Measurements from ENCODE around the gene RNF38. TPM values are rescaled to one million over a fixed set of nuclear protein-coding genes. Genes with fewer than 3 reads are reported as not detected.

The RNF38 gene
- total RNA-seq, 2 experiments from 2014 or later = 9.0 to 25.5 TPM

GRCh38 chr9:36442710-36443109 is 42.6 kb upstream of the RNF38 start:
- Histone ChIP-seq H3K9me2 (ENCODE audit: insufficient read depth, low read length) (no peaks in the 10 kb centered on the region), H3K9me3 (ENCODE audit: low read length) (no peaks in the 10 kb centered on the region), H3K36me3 (ENCODE audit: insufficient read depth, low read length) (peaks cover 6% of the 10 kb centered on the region; the same call in 1 of the 2 replicates), H3K4me3 (ENCODE audit: low read depth, low read length, poor library complexity, severe bottlenecking) (no peak overlapping the region), H3K79me2 (ENCODE audit: insufficient read depth, low read depth, low read length) (0 out of 2 replicates have a peak, but pooled peaks cover 3% of the 10 kb centered on the region), H2AFZ (ENCODE audit: low read length) (no peak overlapping the region), H3K27ac (ENCODE audit: low read depth, low read length, poor library complexity, severe bottlenecking) (no peak overlapping the region), H3K4me1 (ENCODE audit: insufficient read depth, low read length, poor library complexity, severe bottlenecking) (no peaks in the 10 kb centered on the region), H4K20me1 (ENCODE audit: insufficient read depth, low read length) (0 out of 2 replicates have a peak, but pooled peaks cover 2% of the 10 kb centered on the region), H3K4me2 (ENCODE audit: low read length) (no peak overlapping the region)
- POLR2A ChIA-PET = interaction anchor here (0.6 kb wide), 1 partner anchor 211 kb away, joined by 11 read pairs; no protein-coding TSS in a partner anchor
- no peak for DNase-seq (ENCODE audit: low spot score)
- TF ChIP-seq CTCF (conservative IDR thresholded peaks at IDR 0.05; ENCODE audit: low read length) (no peak), EZH2phosphoT487 (IDR thresholded peaks at IDR 0.05; ENCODE audit: borderline replicate concordance, low read depth, low read length) (no peak)
- CTCF ChIA-PET (ENCODE audit: unreplicated experiment) = interaction anchor here (0.6 kb wide), 1 partner anchor 10 kb away, joined by 6 read pairs; no protein-coding TSS in a partner anchor
- no TSS peak for BruUV-seq (replicated peaks)
- intact Hi-C loops (cut with micrococcal nuclease; ENCODE audit: unreplicated experiment) = no loop called here

GRCh38 chr9:36441966-36442365 is 41.9 kb upstream of the RNF38 start:
- Histone ChIP-seq H3K9me2 (ENCODE audit: insufficient read depth, low read length) (no peaks in the 10 kb centered on the region), H2AFZ (ENCODE audit: low read length) (no peak overlapping the region), H3K4me2 (ENCODE audit: low read length) (no peak overlapping the region), H3K4me3 (ENCODE audit: low read depth, low read length, poor library complexity, severe bottlenecking) (no peak overlapping the region), H3K36me3 (ENCODE audit: insufficient read depth, low read length) (peaks cover under 1% of the 10 kb centered on the region; the same call in 1 of the 2 replicates), H3K27ac (ENCODE audit: low read depth, low read length, poor library complexity, severe bottlenecking) (no peak overlapping the region), H3K79me2 (ENCODE audit: insufficient read depth, low read depth, low read length) (0 out of 2 replicates have a peak, but pooled peaks cover 3% of the 10 kb centered on the region), H3K4me1 (ENCODE audit: insufficient read depth, low read length, poor library complexity, severe bottlenecking) (no peaks in the 10 kb centered on the region), H4K20me1 (ENCODE audit: insufficient read depth, low read length) (no peaks in the 10 kb centered on the region), H3K9me3 (ENCODE audit: low read length) (no peaks in the 10 kb centered on the region)
- CTCF ChIA-PET (ENCODE audit: unreplicated experiment) = interaction anchor here (0.6 to 1.0 kb wide), 2 partner anchors 9 to 20 kb away, joined by 4 to 6 read pairs; no protein-coding TSS in a partner anchor
- no peak for DNase-seq (ENCODE audit: low spot score)
- no TSS peak for BruUV-seq (replicated peaks)
- POLR2A ChIA-PET = interaction anchor here (0.6 to 0.9 kb wide), 2 partner anchors 24 to 47 kb away, joined by 3 to 4 read pairs; no protein-coding TSS in a partner anchor
- TF ChIP-seq CTCF (conservative IDR thresholded peaks at IDR 0.05; ENCODE audit: low read length) (no peak), EZH2phosphoT487 (IDR thresholded peaks at IDR 0.05; ENCODE audit: borderline replicate concordance, low read depth, low read length) (no peak)
- intact Hi-C loops (cut with micrococcal nuclease; ENCODE audit: unreplicated experiment) = no loop called here

GRCh38 chr9:36438536-36439236 is 38.6 kb upstream of the RNF38 start:
- intact Hi-C loops (cut with micrococcal nuclease; ENCODE audit: unreplicated experiment) = no loop called here
- no peaks in the 10 kb centered on the region for H3K4me1 ChIP-seq (ENCODE audit: insufficient read depth, low read length, poor library complexity, severe bottlenecking)
- POLR2A ChIA-PET = interaction anchor here (0.7 to 1.6 kb wide), 7 partner anchors 9 to 37 kb away, joined by 3 to 5 read pairs (median 4); no protein-coding TSS in a partner anchor
- no peaks in the 10 kb centered on the region for H3K9me2 ChIP-seq (ENCODE audit: insufficient read depth, low read length)
- H3K27ac ChIP-seq (ENCODE audit: low read depth, low read length, poor library complexity, severe bottlenecking) = no peak overlapping the region
- 0 out of 2 replicates have a peak, but pooled peaks cover 3% of the 10 kb centered on the region for H3K79me2 ChIP-seq (ENCODE audit: insufficient read depth, low read depth, low read length)
- TF ChIP-seq EZH2phosphoT487 (IDR thresholded peaks at IDR 0.05; ENCODE audit: borderline replicate concordance, low read depth, low read length) (no peak), CTCF (conservative IDR thresholded peaks at IDR 0.05; ENCODE audit: low read length) (no peak)
- no peak overlapping the region for H3K4me3 ChIP-seq (ENCODE audit: low read depth, low read length, poor library complexity, severe bottlenecking)
- BruUV-seq (replicated peaks) = no TSS peak
- no peak overlapping the region for H3K4me2 ChIP-seq (ENCODE audit: low read length)
- H4K20me1 ChIP-seq (ENCODE audit: insufficient read depth, low read length) = no peaks in the 10 kb centered on the region
- DNase-seq (ENCODE audit: low spot score) = no peak
- no peaks in the 10 kb centered on the region for H3K9me3 ChIP-seq (ENCODE audit: low read length)
- CTCF ChIA-PET (ENCODE audit: unreplicated experiment) = no interaction called here
- H3K36me3 ChIP-seq (ENCODE audit: insufficient read depth, low read length) = no peaks in the 10 kb centered on the region
- H2AFZ ChIP-seq (ENCODE audit: low read length) = no peak overlapping the region
